Endodermal cell (in vitro differentiated cells): ENCODE results near the gene AGTR1. TPM values are rescaled to one million over a fixed set of nuclear protein-coding genes. Genes with fewer than 3 reads are reported as not detected.

ENCODE experiments used
- DNase-seq: peaks from one replicate; pipeline ENCODE4 v3.0.0-alpha.2; 2017
- H3K27ac ChIP-seq: 2 replicates; pipeline ENCODE4 v1.5.1; 2013; ENCODE audit warnings: mild to moderate bottlenecking, low read depth, low read length, moderate library complexity
- H3K27me3 ChIP-seq: 2 replicates; pipeline ENCODE4 v1.6.1; 2013; ENCODE audit warnings: mild to moderate bottlenecking, low read length, moderate library complexity; ENCODE audit not compliant: insufficient read depth, control insufficient read depth, poor library complexity, severe bottlenecking
- H3K36me3 ChIP-seq: 2 replicates; pipeline ENCODE4 v1.7.0; 2013; ENCODE audit warnings: mild to moderate bottlenecking, low read length, moderate library complexity; ENCODE audit not compliant: control insufficient read depth, insufficient read depth
- H3K4me1 ChIP-seq: one replicate; pipeline ENCODE4 v1.7.0; 2013; ENCODE audit warnings: low read length; ENCODE audit not compliant: control insufficient read depth, insufficient read depth
- H3K4me3 ChIP-seq: 2 replicates; pipeline ENCODE4 v1.5.1; 2013; ENCODE audit warnings: mild to moderate bottlenecking, low read length, moderate library complexity
- H3K9ac ChIP-seq: 2 replicates; pipeline ENCODE4 v1.6.1; 2013; ENCODE audit warnings: mild to moderate bottlenecking, low read length, moderate library complexity; ENCODE audit not compliant: poor library complexity, severe bottlenecking; ENCODE audit errors: extremely low read depth
- H3K9me3 ChIP-seq: 2 replicates; pipeline ENCODE4 v1.6.1; 2013; ENCODE audit warnings: mild to moderate bottlenecking, low read length, moderate library complexity; ENCODE audit not compliant: control insufficient read depth
- H3K27ac Mint-ChIP-seq: 2 replicates; pipeline ENCODE4 v1.8.0; 2020; ENCODE audit warnings: mixed read lengths
- H3K27me3 Mint-ChIP-seq: 2 replicates; pipeline ENCODE4 v1.8.0; 2021; ENCODE audit warnings: mild to moderate bottlenecking, mixed read lengths; ENCODE audit not compliant: insufficient read depth
- H3K36me3 Mint-ChIP-seq: 2 replicates; pipeline ENCODE4 v1.8.0; 2020; ENCODE audit warnings: low read depth, mixed read lengths
- H3K4me1 Mint-ChIP-seq: 2 replicates; pipeline ENCODE4 v1.8.0; 2020; ENCODE audit warnings: mixed read lengths
- H3K4me3 Mint-ChIP-seq: 2 replicates; pipeline ENCODE4 v1.8.0; 2020; ENCODE audit warnings: mild to moderate bottlenecking, moderate library complexity, mixed read lengths
- H3K9me3 Mint-ChIP-seq: 2 replicates; pipeline ENCODE4 v1.8.0; 2020; ENCODE audit warnings: mild to moderate bottlenecking, mixed read lengths
- WGBS, 2 experiments: methylation state at CpG; one replicate each; pipeline versions ENCODE4 v1.1.5 to v1.1.7; 2013; ENCODE audit warnings: missing lambda C conversion rate in 2 of 2, mixed read lengths in 1 of 2; ENCODE audit not compliant: insufficient coverage in 1 of 2, insufficient read length in 1 of 2; 5-methylcytosine and 5-hydroxymethylcytosine counted together
- total RNA-seq, 2 donors: library from RNA; stranded (reverse); fragmentation: NEBNext Ultra II Directional in 1 of 2; extraction: Animal tissue kit (Norgen Biotek cat#: 25700) in 1 of 2; gene quantifications; 2 replicates in 1 of 2; 3 replicates in 1 of 2; pipeline ENCODE4 v1.2.1, GENCODE V29; 2021
- TF ChIP-seq, protein P1 (sequence below): fragments of 200-600 bp; sonication (generic); conservative IDR thresholded peaks from 2 replicates; pipeline ENCODE4 v1.5.0; 2021; ENCODE audit warnings: antibody characterized with exemption, mild to moderate bottlenecking

AGTR1 gene
- total RNA-seq, 2 donors from 2014 or later, result 0.15 TPM; not detected in 1

DNA sequence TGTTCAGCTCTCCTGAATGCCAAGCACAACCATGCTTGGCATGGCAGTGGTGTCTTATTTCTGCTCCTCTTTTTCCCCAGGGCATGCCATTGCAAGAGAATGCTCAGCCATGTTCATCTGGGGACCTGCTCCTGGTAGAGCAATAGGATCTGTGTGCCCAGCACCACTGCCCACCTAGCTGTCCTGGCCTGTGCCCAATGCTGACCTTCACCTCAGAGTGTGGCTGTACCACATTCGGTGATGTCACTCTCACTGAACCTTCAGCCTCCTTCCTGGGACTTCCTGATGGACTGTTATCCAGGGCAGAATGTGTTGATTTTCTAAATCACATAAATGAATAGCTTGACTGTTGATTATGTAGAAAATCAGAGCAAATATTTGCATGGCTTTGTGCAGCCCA is 42.0 kb downstream of the AGTR1 start:
- no peaks in the 10 kb centered on the region for H3K9me3 Mint-ChIP-seq
- no peak overlapping the region for H3K27ac Mint-ChIP-seq
- Histone ChIP-seq H3K4me1 (no peaks in the 10 kb centered on the region), H3K27me3 (no peaks in the 10 kb centered on the region), H3K27ac (no peak overlapping the region), H3K9me3 (no peaks in the 10 kb centered on the region), H3K4me3 (no peak overlapping the region), H3K36me3 (no peaks in the 10 kb centered on the region), H3K9ac (no peak overlapping the region)
- H3K4me1 Mint-ChIP-seq, result no peaks in the 10 kb centered on the region
- H3K4me3 Mint-ChIP-seq, result no peak overlapping the region
- TF ChIP-seq, protein P1, sequence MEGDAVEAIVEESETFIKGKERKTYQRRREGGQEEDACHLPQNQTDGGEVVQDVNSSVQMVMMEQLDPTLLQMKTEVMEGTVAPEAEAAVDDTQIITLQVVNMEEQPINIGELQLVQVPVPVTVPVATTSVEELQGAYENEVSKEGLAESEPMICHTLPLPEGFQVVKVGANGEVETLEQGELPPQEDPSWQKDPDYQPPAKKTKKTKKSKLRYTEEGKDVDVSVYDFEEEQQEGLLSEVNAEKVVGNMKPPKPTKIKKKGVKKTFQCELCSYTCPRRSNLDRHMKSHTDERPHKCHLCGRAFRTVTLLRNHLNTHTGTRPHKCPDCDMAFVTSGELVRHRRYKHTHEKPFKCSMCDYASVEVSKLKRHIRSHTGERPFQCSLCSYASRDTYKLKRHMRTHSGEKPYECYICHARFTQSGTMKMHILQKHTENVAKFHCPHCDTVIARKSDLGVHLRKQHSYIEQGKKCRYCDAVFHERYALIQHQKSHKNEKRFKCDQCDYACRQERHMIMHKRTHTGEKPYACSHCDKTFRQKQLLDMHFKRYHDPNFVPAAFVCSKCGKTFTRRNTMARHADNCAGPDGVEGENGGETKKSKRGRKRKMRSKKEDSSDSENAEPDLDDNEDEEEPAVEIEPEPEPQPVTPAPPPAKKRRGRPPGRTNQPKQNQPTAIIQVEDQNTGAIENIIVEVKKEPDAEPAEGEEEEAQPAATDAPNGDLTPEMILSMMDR, result no peak
- H3K36me3 Mint-ChIP-seq, result no peaks in the 10 kb centered on the region
- no peaks in the 10 kb centered on the region for H3K27me3 Mint-ChIP-seq
- WGBS, 2 experiments, result 87% methylated on average over 1 of the region's 1 CpG; no CpG with 5 or more reads in 1 of the 2 experiments
- DNase-seq, result no peak

DNA sequence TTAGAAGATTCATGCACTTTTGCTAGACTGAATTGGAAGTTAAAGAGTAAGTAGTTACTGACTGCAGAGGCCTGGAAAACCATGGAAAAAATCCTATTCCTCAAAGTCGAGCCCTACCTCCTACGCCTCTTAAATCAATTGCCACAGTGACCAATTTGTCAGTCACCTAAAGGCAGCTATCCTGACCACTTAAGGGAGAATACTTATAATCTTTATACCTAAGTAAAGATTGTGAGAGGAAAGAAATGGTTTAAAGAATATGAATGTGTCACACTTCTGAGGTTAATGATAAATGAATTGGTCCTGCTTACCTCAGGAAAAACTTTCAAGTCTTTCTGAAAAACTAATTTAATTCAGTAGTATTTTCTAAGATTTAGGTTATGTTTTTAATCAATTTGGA is 42.6 kb downstream of the AGTR1 start:
- Mint-ChIP-seq H3K4me3 (no peak overlapping the region), H3K27ac (no peak overlapping the region), H3K36me3 (no peaks in the 10 kb centered on the region), H3K4me1 (no peaks in the 10 kb centered on the region), H3K27me3 (no peaks in the 10 kb centered on the region), H3K9me3 (no peaks in the 10 kb centered on the region)
- H3K4me1 ChIP-seq, result no peaks in the 10 kb centered on the region
- no peak overlapping the region for H3K9ac ChIP-seq
- H3K9me3 ChIP-seq, result no peaks in the 10 kb centered on the region
- 87% methylated on average over 2 of the region's 2 CpGs; no CpG with 5 or more reads in 1 of the 2 experiments for WGBS, 2 experiments
- no peak for DNase-seq
- no peaks in the 10 kb centered on the region for H3K36me3 ChIP-seq
- no peaks in the 10 kb centered on the region for H3K27me3 ChIP-seq
- no peak overlapping the region for H3K4me3 ChIP-seq
- H3K27ac ChIP-seq, result no peak overlapping the region
- TF ChIP-seq, protein P1, result no peak

DNA sequence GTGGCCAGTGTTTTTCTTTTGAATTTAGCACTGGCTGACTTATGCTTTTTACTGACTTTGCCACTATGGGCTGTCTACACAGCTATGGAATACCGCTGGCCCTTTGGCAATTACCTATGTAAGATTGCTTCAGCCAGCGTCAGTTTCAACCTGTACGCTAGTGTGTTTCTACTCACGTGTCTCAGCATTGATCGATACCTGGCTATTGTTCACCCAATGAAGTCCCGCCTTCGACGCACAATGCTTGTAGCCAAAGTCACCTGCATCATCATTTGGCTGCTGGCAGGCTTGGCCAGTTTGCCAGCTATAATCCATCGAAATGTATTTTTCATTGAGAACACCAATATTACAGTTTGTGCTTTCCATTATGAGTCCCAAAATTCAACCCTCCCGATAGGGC is 43.5 kb downstream of the AGTR1 start:
- Histone ChIP-seq H3K4me1 (no peaks in the 10 kb centered on the region), H3K27ac (no peak overlapping the region), H3K9ac (no peak overlapping the region), H3K4me3 (no peak overlapping the region), H3K36me3 (no peaks in the 10 kb centered on the region), H3K27me3 (no peaks in the 10 kb centered on the region), H3K9me3 (no peaks in the 10 kb centered on the region)
- no peak for DNase-seq
- Mint-ChIP-seq H3K9me3 (no peaks in the 10 kb centered on the region), H3K36me3 (no peaks in the 10 kb centered on the region), H3K27me3 (no peaks in the 10 kb centered on the region), H3K27ac (no peak overlapping the region), H3K4me3 (no peak overlapping the region), H3K4me1 (no peaks in the 10 kb centered on the region)
- 94% methylated on average over 9 to 10 of the region's 10 CpGs for WGBS, 2 experiments
- TF ChIP-seq, protein P1, result no peak
